Stimulated activated CD4-positive, alpha-beta T cell treated with anti-CD3 and anti-CD28 coated beads, Interleukin-15, amount 100 ng/mL, for 48 hours (primary cell): ENCODE measurements around the gene DNAH2.

Experiments used
- DNase-seq, 2 donors: peaks; one replicate each; pipeline ENCODE4 v3.0.0-alpha.2; 2020; ENCODE audit warnings: low read depth in 2 of 2

The DNAH2 gene

GRCh38 chr17:7720125-7720524, 2.6 kb downstream of the DNAH2 start:
- DNase-seq, result no peak

- no peak for DNase-seq
Measured at GRCh38 chr17:7721612-7722011, 4.1 kb downstream of the DNAH2 start.

GRCh38 chr17:7727886-7728285, 10.3 kb downstream of the DNAH2 start:
- DNase-seq, result no peak

- no peak for DNase-seq
Measured at GRCh38 chr17:7729816-7730215, 12.3 kb downstream of the DNAH2 start.

- DNase-seq, result no peak
Measured at GRCh38 chr17:7732981-7733539, 15.5 kb downstream of the DNAH2 start.

- DNase-seq, result no peak
Measured at GRCh38 chr17:7737601-7738000, 20.1 kb downstream of the DNAH2 start.

GRCh38 chr17:7739746-7740145, 22.2 kb downstream of the DNAH2 start:
- no peak for DNase-seq

- no peak for DNase-seq
Measured at GRCh38 chr17:7740481-7741001, 23.0 kb downstream of the DNAH2 start.

GRCh38 chr17:7742729-7743128, 25.2 kb downstream of the DNAH2 start:
- no peak for DNase-seq

GRCh38 chr17:7744416-7744815, 26.9 kb downstream of the DNAH2 start:
- no peak for DNase-seq

GRCh38 chr17:7745748-7746470, 28.4 kb downstream of the DNAH2 start:
- no peak for DNase-seq

- DNase-seq, result no peak
Measured at GRCh38 chr17:7747635-7748071, 30.1 kb downstream of the DNAH2 start.

- DNase-seq, result no peak
Measured at GRCh38 chr17:7748076-7748775, 30.7 kb downstream of the DNAH2 start.

GRCh38 chr17:7750321-7750821, 32.8 kb downstream of the DNAH2 start:
- no peak for DNase-seq

- DNase-seq, result no peak
Measured at GRCh38 chr17:7754656-7755055, 37.1 kb downstream of the DNAH2 start.

- DNase-seq, result no peak
Measured at GRCh38 chr17:7755095-7755890, 37.7 kb downstream of the DNAH2 start.

GRCh38 chr17:7756968-7757367, 39.4 kb downstream of the DNAH2 start:
- no peak for DNase-seq

GRCh38 chr17:7763919-7764318, 46.4 kb downstream of the DNAH2 start:
- no peak for DNase-seq

GRCh38 chr17:7767004-7767403, 49.5 kb downstream of the DNAH2 start:
- DNase-seq, result no peak

GRCh38 chr17:7767405-7768021, 50.0 kb downstream of the DNAH2 start:
- DNase-seq, result no peak

- no peak for DNase-seq
Measured at GRCh38 chr17:7769854-7770253, 52.3 kb downstream of the DNAH2 start.
